Measurements from ENCODE around the gene SMC1B. TPM values are rescaled to one million over a fixed set of nuclear protein-coding genes. Genes with fewer than 3 reads are reported as not detected.
"Not testable (repeated sequence)": the region's sequence is repeated elsewhere in the genome, so short reads cannot be mapped to it uniquely, and the experiment has no call there.

Gene SMC1B
- total RNA-seq, 1 experiment from 2014 or later: not detected

GRCh38 chr22:45328822-45329529, 84.4 kb downstream of the SMC1B start:
- DNase-seq: no peak
- H3K4me1 Mint-ChIP-seq (ENCODE audit: low read depth, unreplicated experiment): no peaks in the 10 kb centered on the region
- no peak for TF ChIP-seq CTCF (IDR thresholded peaks at IDR 0.05; ENCODE audit: unreplicated experiment)
- intact Hi-C loops (cut with micrococcal nuclease; ENCODE audit: unreplicated experiment): no loop called here
- peaks cover 11% of the 10 kb centered on the region for H3K36me3 Mint-ChIP-seq (ENCODE audit: insufficient read depth, unreplicated experiment)
- no peaks in the 10 kb centered on the region for H3K27me3 Mint-ChIP-seq (ENCODE audit: unreplicated experiment)
- no TSS peak for BruUV-seq (replicated peaks)
- H3K4me3 Mint-ChIP-seq (ENCODE audit: low read depth, unreplicated experiment): no peak overlapping the region
- CTCF ChIA-PET: no interaction called here
- no peak overlapping the region for H3K27ac Mint-ChIP-seq (ENCODE audit: unreplicated experiment)
- H3K9me3 Mint-ChIP-seq (ENCODE audit: low read depth, unreplicated experiment): peaks cover 2% of the 10 kb centered on the region

- H3K4me1 Mint-ChIP-seq (ENCODE audit: low read depth, unreplicated experiment); CTCF ChIA-PET; BruUV-seq (replicated peaks); DNase-seq; H3K4me3 Mint-ChIP-seq (ENCODE audit: low read depth, unreplicated experiment); H3K9me3 Mint-ChIP-seq (ENCODE audit: low read depth, unreplicated experiment); intact Hi-C loops (cut with micrococcal nuclease; ENCODE audit: unreplicated experiment); H3K27me3 Mint-ChIP-seq (ENCODE audit: unreplicated experiment); H3K27ac Mint-ChIP-seq (ENCODE audit: unreplicated experiment): not testable (repeated sequence)
- H3K36me3 Mint-ChIP-seq (ENCODE audit: insufficient read depth, unreplicated experiment): peaks cover 16% of the 10 kb centered on the region
Measured at GRCh38 chr22:45328261-45328660, 85.1 kb downstream of the SMC1B start.

- H3K4me3 Mint-ChIP-seq (ENCODE audit: low read depth, unreplicated experiment): no peak overlapping the region
- BruUV-seq (replicated peaks): no TSS peak
- peaks cover 20% of the 10 kb centered on the region for H3K36me3 Mint-ChIP-seq (ENCODE audit: insufficient read depth, unreplicated experiment)
- H3K27me3 Mint-ChIP-seq (ENCODE audit: unreplicated experiment): no peaks in the 10 kb centered on the region
- CTCF ChIA-PET: no interaction called here
- H3K27ac Mint-ChIP-seq (ENCODE audit: unreplicated experiment): no peak overlapping the region
- no peak for TF ChIP-seq CTCF (IDR thresholded peaks at IDR 0.05; ENCODE audit: unreplicated experiment)
- DNase-seq: no peak
- no peaks in the 10 kb centered on the region for H3K4me1 Mint-ChIP-seq (ENCODE audit: low read depth, unreplicated experiment)
- peaks cover 2% of the 10 kb centered on the region for H3K9me3 Mint-ChIP-seq (ENCODE audit: low read depth, unreplicated experiment)
- intact Hi-C loops (cut with micrococcal nuclease; ENCODE audit: unreplicated experiment): no loop called here
Measured at GRCh38 chr22:45324311-45324711, 89.1 kb downstream of the SMC1B start.

GRCh38 chr22:45323695-45324094, 89.7 kb downstream of the SMC1B start:
- intact Hi-C loops (cut with micrococcal nuclease; ENCODE audit: unreplicated experiment): no loop called here
- H3K9me3 Mint-ChIP-seq (ENCODE audit: low read depth, unreplicated experiment): peaks cover 2% of the 10 kb centered on the region
- no TSS peak for BruUV-seq (replicated peaks)
- DNase-seq: no peak
- no peak overlapping the region for H3K4me3 Mint-ChIP-seq (ENCODE audit: low read depth, unreplicated experiment)
- no peak for TF ChIP-seq CTCF (IDR thresholded peaks at IDR 0.05; ENCODE audit: unreplicated experiment)
- CTCF ChIA-PET: interaction anchor here (0.6 to 0.7 kb wide), 2 partner anchors 9 to 74 kb away, joined by 3 read pairs; no protein-coding TSS in a partner anchor
- H3K27me3 Mint-ChIP-seq (ENCODE audit: unreplicated experiment): no peaks in the 10 kb centered on the region
- H3K36me3 Mint-ChIP-seq (ENCODE audit: insufficient read depth, unreplicated experiment): peaks cover 20% of the 10 kb centered on the region
- peaks cover 3% of the 10 kb centered on the region for H3K4me1 Mint-ChIP-seq (ENCODE audit: low read depth, unreplicated experiment)
- no peak overlapping the region for H3K27ac Mint-ChIP-seq (ENCODE audit: unreplicated experiment)

- no peak for DNase-seq
- CTCF ChIA-PET: interaction anchor here (0.6 to 0.7 kb wide), 2 partner anchors 9 to 73 kb away, joined by 3 read pairs; no protein-coding TSS in a partner anchor
- no peak overlapping the region for H3K4me3 Mint-ChIP-seq (ENCODE audit: low read depth, unreplicated experiment)
- H3K4me1 Mint-ChIP-seq (ENCODE audit: low read depth, unreplicated experiment): peaks cover 10% of the 10 kb centered on the region
- H3K27me3 Mint-ChIP-seq (ENCODE audit: unreplicated experiment): no peaks in the 10 kb centered on the region
- peaks cover 20% of the 10 kb centered on the region for H3K36me3 Mint-ChIP-seq (ENCODE audit: insufficient read depth, unreplicated experiment)
- intact Hi-C loops (cut with micrococcal nuclease; ENCODE audit: unreplicated experiment): no loop called here
- no peak overlapping the region for H3K27ac Mint-ChIP-seq (ENCODE audit: unreplicated experiment)
- H3K9me3 Mint-ChIP-seq (ENCODE audit: low read depth, unreplicated experiment): peaks cover 2% of the 10 kb centered on the region
- BruUV-seq (replicated peaks): no TSS peak
- no peak for TF ChIP-seq CTCF (IDR thresholded peaks at IDR 0.05; ENCODE audit: unreplicated experiment)
Measured at GRCh38 chr22:45322873-45323525, 90.4 kb downstream of the SMC1B start.
